KMS-11 (cell line): ENCODE measurements around the gene NME3.

Experiments used
- H2AFZ ChIP-seq: fragments of 200-600 bp; sonication (generic); 2 replicates; pipeline ENCODE4 v1.6.1; 2016; ENCODE audit warnings: antibody characterized with exemption, mixed run types, low read depth
- H3K27ac ChIP-seq: fragments of 200-600 bp; sonication (generic); 2 replicates; pipeline ENCODE4 v1.6.1; 2016; ENCODE audit warnings: mild to moderate bottlenecking, mixed run types
- H3K27me3 ChIP-seq: fragments of 200-600 bp; sonication (generic); 2 replicates; pipeline ENCODE4 v1.6.1; 2017; ENCODE audit warnings: mild to moderate bottlenecking, low read depth, mixed run types, moderate library complexity; ENCODE audit not compliant: insufficient read depth
- H3K36me3 ChIP-seq: fragments of 200-600 bp; sonication (generic); 2 replicates; pipeline ENCODE4 v1.6.1; 2017; ENCODE audit warnings: mild to moderate bottlenecking, mixed run types; ENCODE audit not compliant: insufficient read depth
- H3K4me1 ChIP-seq: fragments of 200-600 bp; sonication (generic); 2 replicates; pipeline ENCODE4 v1.6.1; 2016; ENCODE audit warnings: mild to moderate bottlenecking, low read depth, mixed run types; ENCODE audit not compliant: poor library complexity, severe bottlenecking
- H3K4me2 ChIP-seq: fragments of 200-600 bp; sonication (generic); 2 replicates; pipeline ENCODE4 v1.7.0; 2016; ENCODE audit warnings: mild to moderate bottlenecking, mixed run types
- H3K4me3 ChIP-seq: fragments of 200-600 bp; sonication (generic); IDR thresholded peaks from 2 replicates; pipeline ENCODE4 v1.6.1; 2017; ENCODE audit warnings: low read depth, low read length, mixed read lengths; ENCODE audit not compliant: insufficient read depth
- H3K79me2 ChIP-seq: fragments of 200-600 bp; sonication (generic); 2 replicates; pipeline ENCODE4 v1.6.1; 2016; ENCODE audit warnings: low read depth, mixed run types; ENCODE audit not compliant: insufficient read depth
- H3K9ac ChIP-seq: fragments of 200-600 bp; sonication (generic); 2 replicates; pipeline ENCODE4 v1.6.1; 2016; ENCODE audit warnings: mild to moderate bottlenecking, mixed run types
- H4K20me1 ChIP-seq: fragments of 200-600 bp; sonication (generic); 2 replicates; pipeline ENCODE4 v1.6.1; 2016; ENCODE audit warnings: mild to moderate bottlenecking, mixed run types; ENCODE audit not compliant: insufficient read depth
- TF ChIP-seq, protein P1 (sequence below): fragments of 200-600 bp; sonication (generic); conservative IDR thresholded peaks from 2 replicates; pipeline ENCODE4 v1.6.1; 2017; ENCODE audit warnings: low read depth, mild to moderate bottlenecking, antibody characterized with exemption, low read length, moderate library complexity, mixed read lengths

Gene NME3

DNA sequence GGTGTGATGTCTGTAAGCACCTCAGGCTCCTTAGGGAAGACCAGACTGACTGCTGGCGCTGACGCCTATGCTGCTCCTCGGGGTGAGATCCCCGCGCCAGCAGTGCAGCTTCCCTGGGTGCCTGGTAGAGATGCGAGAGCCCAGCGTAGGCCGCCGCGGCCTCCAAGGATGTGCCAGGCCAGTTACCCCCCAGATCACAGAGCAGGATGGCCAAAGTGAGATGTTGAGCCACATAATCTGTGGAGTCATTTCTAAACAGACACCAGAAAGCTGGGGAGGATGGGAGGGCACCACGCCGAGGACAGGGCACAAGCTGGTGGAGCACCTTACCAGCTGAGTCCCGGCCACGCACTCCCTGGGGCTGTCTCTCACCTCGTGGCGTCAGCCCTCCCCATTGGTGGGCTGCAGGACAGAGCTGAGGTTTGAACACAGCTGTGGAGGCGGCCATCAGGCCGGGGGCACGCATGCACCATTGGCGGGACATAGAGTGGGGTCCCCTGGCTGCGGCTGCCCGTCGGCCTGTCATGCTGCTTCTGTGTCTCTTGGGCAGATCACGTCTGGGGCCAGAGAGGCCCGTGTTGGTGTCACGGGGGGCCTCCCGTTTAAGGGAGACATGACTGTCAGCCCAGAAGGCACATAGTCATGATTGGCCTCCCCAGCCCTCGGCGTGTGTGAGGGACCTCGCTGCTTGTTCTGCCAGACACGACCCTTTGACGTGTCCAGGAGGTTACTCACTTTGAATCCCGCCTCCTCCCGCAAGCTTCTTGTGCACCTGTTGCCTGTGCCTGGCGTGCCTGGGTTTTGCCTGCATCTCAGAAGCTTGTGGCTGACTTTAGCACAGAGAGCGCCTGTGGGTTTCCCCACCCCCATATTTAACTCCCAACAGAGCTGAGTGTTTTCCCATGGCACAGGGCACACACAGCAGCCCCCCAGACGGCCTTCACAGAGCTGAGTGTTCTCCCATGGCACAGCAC, 43.4 kb downstream of the NME3 start:
- TF ChIP-seq, protein P1, sequence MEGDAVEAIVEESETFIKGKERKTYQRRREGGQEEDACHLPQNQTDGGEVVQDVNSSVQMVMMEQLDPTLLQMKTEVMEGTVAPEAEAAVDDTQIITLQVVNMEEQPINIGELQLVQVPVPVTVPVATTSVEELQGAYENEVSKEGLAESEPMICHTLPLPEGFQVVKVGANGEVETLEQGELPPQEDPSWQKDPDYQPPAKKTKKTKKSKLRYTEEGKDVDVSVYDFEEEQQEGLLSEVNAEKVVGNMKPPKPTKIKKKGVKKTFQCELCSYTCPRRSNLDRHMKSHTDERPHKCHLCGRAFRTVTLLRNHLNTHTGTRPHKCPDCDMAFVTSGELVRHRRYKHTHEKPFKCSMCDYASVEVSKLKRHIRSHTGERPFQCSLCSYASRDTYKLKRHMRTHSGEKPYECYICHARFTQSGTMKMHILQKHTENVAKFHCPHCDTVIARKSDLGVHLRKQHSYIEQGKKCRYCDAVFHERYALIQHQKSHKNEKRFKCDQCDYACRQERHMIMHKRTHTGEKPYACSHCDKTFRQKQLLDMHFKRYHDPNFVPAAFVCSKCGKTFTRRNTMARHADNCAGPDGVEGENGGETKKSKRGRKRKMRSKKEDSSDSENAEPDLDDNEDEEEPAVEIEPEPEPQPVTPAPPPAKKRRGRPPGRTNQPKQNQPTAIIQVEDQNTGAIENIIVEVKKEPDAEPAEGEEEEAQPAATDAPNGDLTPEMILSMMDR = no peak
- Histone ChIP-seq H3K4me3 (no peak overlapping the region), H3K27ac (no peak overlapping the region), H4K20me1 (no peaks in the 10 kb centered on the region), H3K79me2 (peaks cover 14% of the 10 kb centered on the region), H3K4me2 (no peak overlapping the region), H2AFZ (no peak overlapping the region), H3K27me3 (no peaks in the 10 kb centered on the region), H3K9ac (no peak overlapping the region), H3K36me3 (no peaks in the 10 kb centered on the region), H3K4me1 (peaks cover 17% of the 10 kb centered on the region)

DNA sequence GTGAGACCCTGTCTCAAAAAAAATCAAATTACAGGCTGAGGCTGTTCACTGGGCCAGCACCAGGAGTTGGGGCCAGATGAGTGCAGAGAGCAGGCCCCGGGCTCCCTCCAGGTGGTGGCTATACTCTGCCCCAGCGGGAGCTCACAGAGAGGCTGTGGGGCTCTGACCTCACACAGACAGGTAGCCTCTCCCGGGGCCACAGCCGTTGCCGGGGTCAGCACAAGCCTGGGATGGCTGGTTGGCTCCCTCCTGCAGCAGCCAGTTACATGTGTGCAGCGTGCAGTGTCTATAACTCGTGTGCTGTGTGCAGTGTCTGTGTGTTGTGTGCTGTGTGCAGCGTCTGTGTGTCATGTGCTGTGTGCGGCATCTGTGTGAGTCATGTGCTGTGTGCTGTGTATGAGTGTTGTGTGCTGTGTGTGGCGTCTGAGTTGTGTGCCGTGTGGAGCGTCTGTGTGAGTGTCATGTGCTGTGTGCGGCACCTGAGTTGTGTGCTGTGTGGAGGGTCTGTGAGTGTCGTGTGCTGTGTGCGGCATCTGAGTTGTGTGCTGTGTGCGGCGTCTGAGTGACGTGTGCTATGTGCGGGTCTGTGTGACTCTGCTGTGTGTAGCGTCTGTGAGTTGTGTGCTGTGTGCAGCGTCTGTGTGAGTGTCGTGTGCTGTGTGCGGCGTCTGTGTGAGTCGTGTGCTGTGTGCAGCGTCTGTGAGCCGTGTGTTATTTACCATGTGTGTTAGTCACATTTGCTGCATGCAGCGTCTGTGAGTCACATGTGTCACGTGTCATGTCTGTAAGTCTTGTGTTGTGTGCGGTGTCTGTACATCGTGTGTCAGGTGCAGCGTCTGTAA, 44.5 kb downstream of the NME3 start:
- no peaks in the 10 kb centered on the region for H4K20me1 ChIP-seq
- TF ChIP-seq, protein P1 = no peak
- no peak overlapping the region for H3K4me3 ChIP-seq

DNA sequence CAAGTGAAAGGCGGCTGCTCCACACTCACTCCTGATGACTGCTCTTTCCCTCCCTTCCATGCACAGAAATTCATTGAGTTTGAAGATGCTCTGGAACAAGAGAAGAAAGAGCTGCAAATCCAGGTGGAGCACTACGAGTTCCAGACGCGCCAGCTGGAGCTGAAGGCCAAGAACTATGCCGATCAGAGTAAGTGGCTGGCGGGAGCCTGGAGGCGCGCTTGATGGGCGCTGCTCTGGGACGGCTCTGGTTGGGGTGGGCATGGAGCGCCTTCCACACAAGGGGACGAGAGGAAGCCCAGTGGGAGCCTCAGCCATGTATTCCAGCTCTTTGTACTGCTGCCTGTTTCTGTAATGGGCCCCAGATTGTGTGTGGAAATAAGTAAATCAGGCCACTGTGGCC, 46.9 kb downstream of the NME3 start:
- peaks cover 27% of the 10 kb centered on the region for H3K79me2 ChIP-seq
- H3K4me2 ChIP-seq = no peak overlapping the region
- no peak overlapping the region for H2AFZ ChIP-seq
- H3K9ac ChIP-seq = no peak overlapping the region
- no peaks in the 10 kb centered on the region for H3K27me3 ChIP-seq
- H3K36me3 ChIP-seq = no peaks in the 10 kb centered on the region
- peaks cover 38% of the 10 kb centered on the region for H3K4me1 ChIP-seq
- TF ChIP-seq, protein P1 = no peak
- no peak overlapping the region for H3K4me3 ChIP-seq
- no peaks in the 10 kb centered on the region for H4K20me1 ChIP-seq
- H3K27ac ChIP-seq = no peak overlapping the region

More for the DNA sequence above, 44.5 kb downstream of the NME3 start:
- no peak overlapping the region for H3K9ac ChIP-seq
- H2AFZ ChIP-seq = no peak overlapping the region
- peaks cover 27% of the 10 kb centered on the region for H3K4me1 ChIP-seq
- H3K79me2 ChIP-seq = peaks cover 20% of the 10 kb centered on the region
- H3K36me3 ChIP-seq = no peaks in the 10 kb centered on the region
- no peaks in the 10 kb centered on the region for H3K27me3 ChIP-seq
- no peak overlapping the region for H3K27ac ChIP-seq
- H3K4me2 ChIP-seq = no peak overlapping the region

DNA sequence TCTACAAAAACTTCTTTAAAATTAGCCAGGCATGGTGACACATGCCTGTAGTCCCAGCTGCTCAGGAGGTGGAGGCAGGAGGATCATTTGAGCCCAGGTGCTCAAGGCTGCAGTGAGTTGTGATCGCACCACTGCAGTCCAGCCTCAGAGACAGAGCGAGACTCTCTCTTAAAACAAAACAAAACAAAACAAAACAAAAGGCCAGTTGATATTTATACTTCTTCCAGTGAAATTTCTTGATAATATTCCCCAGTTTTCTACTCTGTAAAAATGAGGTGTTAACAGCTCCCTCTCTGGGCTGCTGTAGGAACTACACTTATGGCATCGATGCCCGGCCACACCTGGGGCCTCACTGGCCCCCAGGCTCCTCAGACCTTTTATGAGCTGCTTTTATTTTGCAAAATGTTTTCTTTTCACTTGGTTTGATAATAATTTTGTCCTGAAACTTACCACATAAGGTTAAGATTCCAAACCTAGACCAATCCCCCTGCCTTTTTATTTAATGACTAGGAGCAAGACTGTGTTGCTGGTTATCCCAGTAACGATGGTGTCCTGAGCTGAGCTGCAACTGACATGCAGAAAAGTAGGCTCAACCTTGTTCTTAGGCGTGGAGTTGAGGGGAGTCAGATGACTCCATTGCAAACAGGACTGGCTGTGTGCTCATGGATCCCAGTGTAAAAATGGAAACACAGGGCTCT, 47.7 kb downstream of the NME3 start:
- peaks cover 27% of the 10 kb centered on the region for H3K79me2 ChIP-seq
- TF ChIP-seq, protein P1 = peak; percentile 97
- no peak overlapping the region for H3K27ac ChIP-seq
- H3K4me1 ChIP-seq = peaks cover 38% of the 10 kb centered on the region
- H3K9ac ChIP-seq = no peak overlapping the region
- peak overlapping the region; percentile 54; the same call in 1 of the 2 replicates for H3K4me2 ChIP-seq
- no peak overlapping the region for H3K4me3 ChIP-seq
- H3K27me3 ChIP-seq = no peaks in the 10 kb centered on the region
- H4K20me1 ChIP-seq = no peaks in the 10 kb centered on the region
- no peak overlapping the region for H2AFZ ChIP-seq
- no peaks in the 10 kb centered on the region for H3K36me3 ChIP-seq
